ENCODE data around the gene ATP1A4.

Gene ATP1A4

DNA sequence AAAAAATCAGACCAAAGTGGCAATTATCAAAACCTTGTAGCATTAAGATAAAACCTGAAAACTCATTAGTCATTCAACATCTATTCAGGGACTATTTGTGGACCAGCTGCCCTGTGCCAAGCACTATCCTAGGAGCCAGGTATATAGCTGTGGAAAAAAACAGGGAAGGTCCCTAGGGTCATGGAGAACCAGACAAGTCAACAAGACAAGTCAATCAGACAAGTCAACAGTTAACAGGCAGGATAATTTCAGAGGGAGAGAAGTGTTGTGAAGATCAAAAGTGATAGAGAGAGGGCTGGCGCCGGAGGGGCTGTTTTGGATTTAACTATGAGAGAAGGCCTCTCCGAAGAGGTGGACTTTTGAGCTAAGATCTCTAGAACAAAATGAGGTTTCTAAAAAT, 3.3 kb upstream of the ATP1A4 start:
- DNase-seq (ENCODE audit: low spot score), result no peak

DNA sequence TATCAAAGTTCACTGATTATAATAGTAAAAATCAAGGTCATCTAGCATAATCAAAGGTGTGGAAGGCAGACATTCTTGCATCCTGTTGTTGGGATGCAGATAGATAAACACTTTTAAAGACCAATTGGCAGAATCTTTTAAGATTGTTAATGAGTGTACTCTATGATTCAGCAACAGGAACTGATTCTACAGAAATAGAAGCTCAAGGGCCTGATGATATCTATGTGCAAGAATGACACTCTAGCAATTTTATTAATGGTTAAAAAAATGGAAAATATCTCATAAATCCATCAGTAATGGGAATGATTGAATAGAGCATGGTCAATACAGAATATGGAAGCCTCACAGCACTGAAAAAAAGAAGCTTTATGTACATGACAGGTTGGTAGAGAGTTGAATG, 2.2 kb upstream of the ATP1A4 start:
- peak; percentile 25 for DNase-seq (ENCODE audit: low spot score)

DNA sequence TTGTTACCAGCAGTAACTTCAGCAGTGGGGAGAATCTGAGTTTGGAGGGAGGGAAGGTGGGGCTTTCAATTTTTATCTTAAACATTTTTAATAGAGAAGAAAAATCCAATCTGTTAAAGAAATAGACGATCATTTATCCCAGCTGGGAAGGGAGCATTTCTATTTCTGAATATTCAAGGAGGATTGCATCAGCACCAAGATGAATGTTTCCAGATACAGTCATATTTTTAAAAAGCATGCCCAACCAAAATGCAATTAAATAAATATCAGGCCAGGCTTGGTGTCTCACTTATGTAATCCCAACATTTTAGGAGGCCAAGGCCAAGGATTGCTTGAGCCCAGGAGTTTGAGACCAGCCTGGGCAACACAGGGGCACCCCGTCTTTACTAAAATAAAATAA, 1.7 kb upstream of the ATP1A4 start:
- no peak for DNase-seq (ENCODE audit: low spot score)

DNA sequence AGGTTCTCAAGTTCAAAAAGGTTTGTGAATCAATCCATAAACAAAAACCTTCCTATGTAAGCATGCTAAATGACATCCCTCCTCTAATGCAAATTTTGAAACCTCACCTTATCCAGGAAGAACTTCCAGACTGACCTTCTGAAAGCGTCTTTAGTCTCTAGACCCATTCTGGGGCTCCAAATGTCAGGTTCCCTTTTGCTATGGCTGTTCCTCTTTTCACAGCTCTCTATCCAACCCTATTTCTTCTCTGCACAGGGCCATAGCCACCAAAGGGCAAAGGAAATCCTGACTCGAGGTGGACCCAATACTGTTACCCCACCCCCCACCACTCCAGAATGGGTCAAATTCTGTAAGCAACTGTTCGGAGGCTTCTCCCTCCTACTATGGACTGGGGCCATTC, 3.4 kb downstream of the ATP1A4 start:
- no peak for DNase-seq (ENCODE audit: low spot score)

DNA sequence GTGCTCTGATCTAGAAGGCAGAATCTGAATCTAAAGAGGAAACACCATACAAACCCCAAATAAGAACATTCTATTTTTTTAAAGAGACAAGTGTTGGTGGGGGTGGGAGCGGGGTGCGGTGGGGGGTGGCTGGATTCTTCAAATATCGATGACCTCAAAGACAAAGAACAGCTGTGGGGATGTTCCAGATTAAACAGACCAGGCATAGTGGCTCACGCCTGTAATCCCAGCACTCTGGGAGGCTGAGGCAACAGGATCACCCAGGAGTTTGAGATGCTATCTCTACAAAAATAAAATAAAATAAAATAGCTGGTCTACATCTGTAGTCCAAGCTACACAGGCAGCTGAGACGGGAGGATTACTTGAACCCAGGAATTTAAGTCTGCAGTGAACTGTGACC, 5.0 kb downstream of the ATP1A4 start:
- DNase-seq (ENCODE audit: low spot score), result no peak

DNA sequence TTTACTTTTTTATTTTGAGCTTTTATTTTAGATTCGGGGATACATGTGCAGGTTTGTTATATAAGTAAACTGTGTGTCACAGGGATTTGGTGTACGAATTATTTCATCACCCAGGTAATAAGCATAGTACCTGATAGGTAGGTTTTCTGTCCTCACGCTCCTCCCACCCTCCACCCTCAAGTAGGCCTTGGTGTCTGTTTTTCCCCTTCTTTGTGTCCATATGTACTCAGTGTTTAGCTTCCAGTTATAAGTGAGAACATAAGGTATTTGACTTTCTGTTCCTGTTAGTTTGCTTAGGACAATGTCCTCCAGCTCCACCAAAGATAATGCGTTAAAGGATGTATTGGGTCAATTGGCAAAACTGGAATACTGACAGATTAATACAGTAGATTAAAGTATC, 5.8 kb downstream of the ATP1A4 start:
- no peak for DNase-seq (ENCODE audit: low spot score)

DNA sequence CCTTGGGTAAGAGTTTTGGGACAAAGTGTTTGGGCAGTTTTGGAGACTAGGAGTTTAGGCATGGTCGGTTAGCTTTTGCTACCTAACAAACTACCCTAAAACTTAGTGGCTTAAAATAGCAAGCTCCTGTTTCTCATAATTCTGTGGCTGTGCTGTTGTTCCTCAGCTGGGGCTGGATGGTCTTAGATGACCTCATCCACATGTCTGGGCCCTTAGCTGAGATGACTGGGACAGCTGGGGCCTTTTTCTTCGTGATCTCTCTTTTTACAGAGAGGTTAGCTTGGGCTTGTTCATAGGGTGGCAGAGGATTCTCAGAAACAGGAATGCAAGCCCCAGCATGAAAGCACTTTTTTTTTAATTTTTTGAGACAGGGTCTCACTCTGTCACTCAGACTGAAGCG, 6.6 kb downstream of the ATP1A4 start:
- no peak for DNase-seq (ENCODE audit: low spot score)

DNA sequence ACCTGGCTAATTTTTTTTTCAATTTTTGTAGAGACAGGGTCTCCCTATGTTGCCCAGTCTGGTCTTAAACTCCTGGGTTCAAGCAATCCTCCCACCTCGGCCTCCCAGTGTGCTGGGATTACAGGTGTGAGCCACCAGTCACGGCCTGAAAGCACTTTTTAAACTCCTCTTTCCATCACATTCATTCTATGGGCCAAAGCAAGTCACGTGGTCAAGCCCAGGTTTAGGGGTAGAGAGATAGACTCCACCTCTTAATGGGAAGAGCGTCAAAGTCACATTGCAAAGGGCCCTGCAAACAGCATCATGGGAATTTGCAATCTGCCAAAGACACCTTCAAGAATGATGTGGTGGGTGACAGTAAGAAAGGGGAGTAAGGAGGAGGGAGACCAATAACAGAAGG, 7.1 kb downstream of the ATP1A4 start:
- no peak for DNase-seq (ENCODE audit: low spot score)

DNA sequence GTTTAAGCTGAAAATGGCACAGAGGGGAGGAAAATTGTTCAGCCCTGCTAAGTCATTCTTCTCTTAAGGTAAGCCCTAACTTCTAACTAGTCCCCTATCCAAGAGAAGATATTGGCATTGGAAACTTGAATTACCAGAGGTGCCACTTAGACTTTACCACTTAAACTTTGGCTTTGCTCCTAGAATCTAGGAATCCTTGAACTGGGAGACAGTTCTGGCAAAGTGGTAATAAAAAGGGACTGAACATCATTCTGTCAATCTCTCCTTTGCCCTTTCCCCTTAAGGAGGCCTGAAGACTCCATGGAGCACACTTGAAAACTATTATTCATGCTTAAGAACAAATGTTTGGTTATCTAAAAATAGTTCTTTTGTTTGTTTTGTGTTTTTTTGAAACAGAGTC, 8.4 kb downstream of the ATP1A4 start:
- DNase-seq (ENCODE audit: low spot score), result no peak

DNA sequence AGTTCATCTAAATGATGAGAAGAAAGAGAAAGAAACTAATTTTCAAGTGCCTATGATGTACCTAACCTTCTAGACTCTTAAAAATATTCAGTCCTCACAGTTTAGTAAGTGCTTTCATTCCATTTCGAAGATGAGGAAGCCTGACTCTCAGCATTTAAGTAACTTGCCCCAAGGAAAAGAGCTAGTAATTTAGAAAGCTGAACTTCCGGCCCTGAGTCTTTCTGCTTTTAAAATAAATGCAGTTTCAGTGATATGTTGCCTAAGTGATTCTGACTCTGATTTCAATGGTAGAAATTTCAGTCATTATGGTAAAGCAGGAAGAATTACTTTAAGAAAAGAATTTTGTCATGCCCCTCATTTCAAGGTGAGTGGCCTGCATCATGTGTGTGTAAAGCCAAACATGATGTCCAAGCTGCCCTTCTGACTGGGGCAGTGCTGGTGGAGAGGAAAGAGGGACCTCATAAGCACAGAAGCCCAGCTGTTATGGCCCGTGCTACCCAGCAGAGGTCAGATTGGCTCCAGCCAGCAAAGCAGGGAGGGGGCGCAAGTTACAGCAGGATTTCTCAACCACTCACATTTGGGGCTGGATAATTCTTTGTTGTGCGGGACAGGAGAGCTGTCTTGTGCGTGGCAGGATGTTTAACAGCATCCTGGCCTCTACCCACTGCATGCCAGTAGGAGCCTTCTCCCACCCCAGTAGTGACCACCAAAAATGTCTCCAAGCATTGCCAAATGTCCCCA, 10.7 kb downstream of the ATP1A4 start:
- no peak for DNase-seq (ENCODE audit: low spot score)

DNA sequence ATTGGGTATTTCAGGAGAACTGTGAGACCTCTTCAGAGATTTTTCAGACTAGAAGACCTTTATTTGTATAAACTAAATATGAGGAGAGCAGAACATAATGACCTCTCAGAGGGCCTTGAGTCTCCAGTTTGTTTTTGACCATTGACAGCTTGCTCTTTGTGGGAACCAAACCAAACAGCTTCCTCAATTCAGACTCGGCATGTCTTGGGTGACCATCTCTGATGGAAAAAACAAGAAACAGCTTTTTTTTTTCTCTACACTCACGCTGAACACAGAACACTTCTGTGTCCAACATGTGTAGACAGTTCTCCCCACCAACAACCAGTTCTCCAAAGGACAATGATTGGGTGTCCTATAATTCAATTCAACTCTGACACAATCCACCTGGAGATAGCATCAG, 11.5 kb downstream of the ATP1A4 start:
- no peak for DNase-seq (ENCODE audit: low spot score)

DNA sequence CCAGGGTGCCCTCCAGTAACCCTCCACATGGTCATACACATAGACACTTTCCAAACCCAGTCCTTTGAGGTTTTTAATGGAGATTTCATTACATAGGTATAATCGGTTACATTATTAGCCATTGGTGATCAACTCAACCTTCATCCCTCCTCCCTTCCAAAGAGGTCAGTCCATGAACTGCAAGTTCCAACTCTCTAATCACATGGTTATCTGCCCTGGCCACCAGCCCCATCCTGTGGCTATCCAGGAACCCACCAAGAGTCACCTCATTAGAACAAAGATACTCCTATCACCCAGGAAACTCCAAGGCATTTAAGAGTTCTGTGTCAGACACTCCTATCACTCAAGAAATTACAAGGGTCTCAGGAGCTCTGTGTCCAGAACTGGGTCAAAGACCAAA, 12.2 kb downstream of the ATP1A4 start:
- no peak for DNase-seq (ENCODE audit: low spot score)

DNA sequence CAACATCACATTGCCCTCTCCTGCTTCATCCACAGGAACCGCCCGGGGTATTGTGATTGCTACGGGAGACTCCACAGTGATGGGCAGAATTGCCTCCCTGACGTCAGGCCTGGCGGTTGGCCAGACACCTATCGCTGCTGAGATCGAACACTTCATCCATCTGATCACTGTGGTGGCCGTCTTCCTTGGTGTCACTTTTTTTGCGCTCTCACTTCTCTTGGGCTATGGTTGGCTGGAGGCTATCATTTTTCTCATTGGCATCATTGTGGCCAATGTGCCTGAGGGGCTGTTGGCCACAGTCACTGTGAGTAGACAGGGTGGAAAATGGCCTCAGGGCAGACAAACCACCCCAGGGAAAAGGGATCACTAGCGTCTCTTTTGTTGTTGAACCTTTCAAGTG, 12.7 kb downstream of the ATP1A4 start:
- no peak for DNase-seq (ENCODE audit: low spot score)

DNA sequence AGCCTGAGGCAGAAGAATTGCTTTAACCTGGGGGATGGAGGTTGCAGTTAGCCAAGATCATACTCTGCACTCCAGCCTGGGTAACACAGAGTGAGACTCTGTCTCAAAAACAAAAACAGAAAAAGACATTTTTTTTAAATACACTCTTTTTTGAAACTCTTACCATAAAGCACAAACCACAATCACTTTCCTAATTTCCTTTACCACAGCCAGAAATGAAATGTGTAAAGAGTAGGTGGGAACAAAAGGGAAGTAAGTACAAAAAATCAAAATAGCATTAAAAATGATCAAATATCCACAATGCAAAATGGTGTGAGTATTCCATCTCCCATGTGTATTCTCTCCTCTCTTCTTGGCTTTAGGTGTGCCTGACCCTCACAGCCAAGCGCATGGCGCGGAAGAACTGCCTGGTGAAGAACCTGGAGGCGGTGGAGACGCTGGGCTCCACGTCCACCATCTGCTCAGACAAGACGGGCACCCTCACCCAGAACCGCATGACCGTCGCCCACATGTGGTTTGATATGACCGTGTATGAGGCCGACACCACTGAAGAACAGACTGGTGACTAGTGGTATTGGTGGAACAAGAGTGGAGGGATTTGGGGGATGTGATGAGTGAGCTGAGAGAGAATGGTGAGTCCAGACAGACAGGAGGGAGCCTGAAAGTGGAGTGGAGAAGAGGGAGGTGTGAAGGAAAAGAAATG, 14.9 kb downstream of the ATP1A4 start:
- DNase-seq (ENCODE audit: low spot score), result no peak

DNA sequence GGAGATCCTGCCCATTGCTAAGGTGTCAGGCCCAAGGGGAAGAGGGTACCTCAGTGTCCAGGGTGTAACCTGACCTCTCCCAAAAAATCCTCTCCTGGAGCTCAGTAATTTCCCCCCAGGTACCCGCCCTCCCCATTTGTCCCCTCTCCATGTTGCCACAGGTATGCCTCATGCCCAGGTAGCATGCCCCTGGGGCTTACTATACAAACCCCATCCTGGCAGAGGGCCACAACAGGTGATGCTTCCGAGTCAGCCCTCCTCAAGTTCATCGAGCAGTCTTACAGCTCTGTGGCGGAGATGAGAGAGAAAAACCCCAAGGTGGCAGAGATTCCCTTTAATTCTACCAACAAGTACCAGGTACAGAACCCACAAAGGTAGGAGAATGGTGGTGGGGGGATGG, 15.7 kb downstream of the ATP1A4 start:
- no peak for DNase-seq (ENCODE audit: low spot score)

DNA sequence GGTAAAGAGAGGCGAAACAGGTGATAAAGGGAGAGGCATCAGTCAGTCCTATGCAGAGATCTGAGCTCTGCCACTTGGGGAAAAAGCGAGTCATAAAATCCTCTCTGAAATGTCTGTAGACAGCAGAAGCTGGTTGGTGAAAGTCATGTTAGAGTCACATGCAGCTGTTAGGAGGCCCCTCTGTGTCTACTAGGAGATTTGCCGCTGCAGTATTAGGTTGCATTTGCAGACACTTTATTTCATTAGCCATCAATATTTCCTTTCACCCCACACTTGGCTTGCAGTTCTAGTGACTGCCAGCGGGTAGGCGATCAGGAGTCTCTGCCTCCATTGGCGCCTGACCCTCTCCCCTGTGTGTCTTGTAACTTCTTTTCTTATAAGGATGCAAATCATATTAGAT, 16.2 kb downstream of the ATP1A4 start:
- DNase-seq (ENCODE audit: low spot score), result peak; percentile 44

DNA sequence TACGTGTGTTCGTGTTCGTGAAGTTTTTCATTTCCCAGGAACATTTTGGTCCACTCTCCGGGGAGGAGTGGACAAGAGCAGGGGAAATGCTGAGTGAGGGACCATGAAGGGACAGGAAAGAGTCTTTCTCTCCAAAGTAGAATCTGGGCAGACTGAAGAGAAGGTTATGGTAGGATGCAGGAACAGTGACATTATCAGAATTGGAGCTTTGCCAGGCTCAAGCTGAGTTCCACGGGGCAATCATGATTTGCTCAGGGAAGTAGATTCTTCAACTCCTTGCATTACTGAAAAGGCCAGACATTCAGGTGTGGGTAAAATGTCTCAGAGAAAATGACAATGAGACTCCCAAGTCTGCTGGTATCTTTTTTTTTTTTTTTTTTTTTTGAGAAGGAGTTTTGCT, 16.6 kb downstream of the ATP1A4 start:
- no peak for DNase-seq (ENCODE audit: low spot score)

DNA sequence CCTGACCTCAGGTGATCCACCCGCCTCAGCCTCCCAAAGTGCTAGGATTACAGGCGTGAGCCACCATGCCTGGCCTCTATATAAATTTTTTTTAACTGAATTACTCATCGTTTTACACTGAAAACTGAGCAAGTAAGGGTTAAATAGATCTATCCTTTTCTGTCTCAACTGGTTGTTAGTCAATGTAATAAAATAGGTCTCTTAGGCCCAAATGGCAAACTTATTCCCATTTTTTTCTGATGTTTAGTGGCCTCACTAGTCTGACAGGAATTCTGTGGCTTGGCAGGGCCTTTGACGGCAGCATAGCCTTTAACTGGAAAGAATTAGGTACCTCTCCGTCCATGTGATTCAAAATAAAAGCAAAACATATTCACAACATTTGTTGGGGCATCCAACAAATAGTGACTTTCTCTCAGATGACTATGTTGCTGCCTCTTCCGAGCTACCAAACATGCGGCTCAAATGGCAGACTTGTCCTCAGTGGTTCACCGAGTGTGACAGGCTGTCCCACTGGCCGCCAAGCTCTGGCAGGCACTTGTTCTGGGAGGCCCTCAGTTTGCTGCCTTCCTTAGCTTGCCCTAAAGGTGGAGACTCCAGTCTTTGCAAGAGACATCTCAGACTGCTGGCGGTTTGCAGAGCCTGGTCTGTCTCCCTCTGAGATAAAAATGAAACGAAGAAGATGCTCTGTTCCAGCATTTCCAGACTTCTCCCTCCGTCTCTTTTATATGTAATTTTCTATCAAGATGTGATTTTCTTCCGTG, 17.4 kb downstream of the ATP1A4 start:
- DNase-seq (ENCODE audit: low spot score), result no peak

DNA sequence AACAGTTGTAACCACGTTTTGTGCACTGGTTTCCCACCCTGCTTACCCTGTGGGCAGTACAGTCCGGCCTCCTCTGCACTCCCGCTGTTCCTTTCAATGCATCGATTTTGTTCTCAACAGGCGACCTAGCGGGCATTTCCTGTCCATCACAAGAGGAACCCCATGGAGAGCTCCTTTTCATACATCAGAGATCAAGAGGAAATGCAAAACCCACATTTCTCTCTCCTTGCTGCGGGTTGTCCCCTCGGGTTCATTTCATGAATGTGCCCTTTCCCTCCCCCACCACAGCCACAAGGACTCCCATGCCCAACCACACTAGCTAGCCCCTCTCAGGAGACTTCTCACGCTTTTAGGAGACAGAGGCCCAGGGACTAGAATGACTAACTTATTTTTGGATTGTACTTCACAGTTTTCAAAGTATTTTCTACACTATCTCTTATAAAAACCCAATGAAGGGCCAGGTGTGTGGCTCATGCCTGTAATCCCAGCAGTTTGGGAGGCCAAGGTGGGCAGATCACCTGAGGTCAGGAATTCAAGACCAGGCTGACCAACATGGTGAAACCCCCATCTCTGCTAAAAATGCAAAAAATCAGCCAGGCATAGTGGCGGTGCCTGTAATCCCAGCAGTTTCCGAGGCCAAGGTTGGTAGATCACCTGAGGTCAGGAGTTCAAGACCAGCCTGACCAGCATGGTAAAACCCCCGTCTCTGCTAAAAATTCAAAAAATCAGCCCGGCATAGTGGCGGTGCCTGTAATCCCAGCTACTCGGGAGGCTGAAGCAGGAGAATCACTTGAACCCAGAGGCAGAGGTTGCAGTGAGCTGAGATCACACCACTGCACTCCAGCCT, 18.4 kb downstream of the ATP1A4 start:
- DNase-seq (ENCODE audit: low spot score), result no peak

DNA sequence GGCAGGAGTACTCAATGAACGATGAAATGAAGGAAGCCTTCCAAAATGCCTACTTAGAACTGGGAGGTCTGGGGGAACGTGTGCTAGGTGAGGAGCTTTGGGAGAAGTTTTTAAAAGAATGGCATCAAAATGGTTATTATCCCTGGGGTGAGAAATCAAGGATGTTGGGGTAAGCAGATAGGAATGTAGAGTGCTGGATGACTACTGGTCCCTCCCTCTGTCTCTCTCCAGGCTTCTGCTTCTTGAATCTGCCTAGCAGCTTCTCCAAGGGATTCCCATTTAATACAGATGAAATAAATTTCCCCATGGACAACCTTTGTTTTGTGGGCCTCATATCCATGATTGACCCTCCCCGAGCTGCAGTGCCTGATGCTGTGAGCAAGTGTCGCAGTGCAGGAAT, 20.0 kb downstream of the ATP1A4 start:
- peak; percentile 11 for DNase-seq (ENCODE audit: low spot score)

DNA sequence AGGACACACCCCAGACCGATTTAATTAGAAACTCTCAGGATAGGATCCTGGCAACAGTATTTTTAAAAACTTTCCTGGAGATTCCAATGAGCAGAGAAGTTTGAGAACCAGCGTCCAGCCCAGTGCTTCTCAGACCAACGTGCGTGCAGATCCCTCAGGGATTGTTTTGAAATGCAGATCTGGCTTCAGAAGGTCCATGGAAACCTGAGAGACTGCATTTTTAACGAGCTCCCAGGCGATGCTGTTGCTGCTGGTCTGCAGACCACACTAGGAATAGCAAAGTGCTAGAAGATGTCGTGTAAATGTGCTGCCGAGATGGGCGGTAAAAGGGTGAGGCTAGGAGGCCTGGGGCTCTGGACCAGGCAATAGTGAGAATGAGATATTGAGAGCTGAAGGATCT, 20.6 kb downstream of the ATP1A4 start:
- DNase-seq (ENCODE audit: low spot score), result no peak

DNA sequence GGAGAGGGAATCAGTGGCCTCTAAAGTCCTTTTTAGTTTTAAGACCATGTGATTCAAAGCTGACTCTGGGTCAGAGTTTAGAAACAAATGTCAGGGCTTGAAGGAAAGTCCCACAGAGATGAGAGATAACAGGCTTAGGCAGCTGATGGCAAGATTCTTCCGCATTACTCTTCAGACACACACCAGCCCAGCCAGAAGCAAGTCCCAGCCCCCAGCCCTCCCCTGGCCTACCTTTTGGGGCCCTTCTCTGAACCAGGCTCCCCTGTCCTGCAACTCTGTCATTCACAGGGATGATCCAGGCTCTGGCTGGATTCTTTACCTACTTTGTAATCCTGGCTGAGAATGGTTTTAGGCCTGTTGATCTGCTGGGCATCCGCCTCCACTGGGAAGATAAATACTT, 25.8 kb downstream of the ATP1A4 start:
- no peak for DNase-seq (ENCODE audit: low spot score)
